K562 (cell line): ENCODE data around the gene MKS1. TPM values are rescaled to one million over a fixed set of nuclear protein-coding genes. Genes with fewer than 3 reads are reported as not detected.
A peak's percentile ranks its signal among the peaks of the same experiment; 100 is the strongest.

ENCODE experiments used
- ATAC-seq: fragments of 200-7000 bp; cut with Tn5 transposase; 3 replicates; pipeline ENCODE4 v1.9.1; 2020; ENCODE audit warnings: moderate library complexity
- BruUV-seq: library from RNA; stranded (reverse); fragments of 400-500 nt; replicated peaks from 2 replicates; lab custom pipeline; 2021; lab: Mats Ljungman, UMichigan
- CTCF ChIA-PET: fragments of 300-600 bp; formaldehyde crosslinking; extraction: SDS; loops from one replicate; lab custom pipeline; 2021; ENCODE audit warnings: low intra/inter-chr PET ratio; lab: Yijun Ruan, JAX
- POLR2A ChIA-PET: fragments of 300-600, 350-650 bp; sonication (Branson Sonifier 250); formaldehyde crosslinking; extraction: SDS; loops from one replicate; lab custom pipeline; 2021; ENCODE audit warnings: antibody characterized with exemption, inconsistent platforms; lab: Yijun Ruan, JAX
- DNase-seq, 4 experiments: peaks; one replicate each; pipeline versions ENCODE4 v3.0.0 to v3.0.0-alpha.2; 2011 to 2018; ENCODE audit warnings: low spot score in 3 of 4, mixed read lengths in 3 of 4; ENCODE audit errors: extremely low read depth in 1 of 4
- FAIRE-seq: peaks from 2 replicates; lab custom pipeline; 2011; peaks lifted over from hg19 to GRCh38; lab: Jason Lieb, UNC
- H2AFZ ChIP-seq: 2 replicates; pipeline ENCODE4 v1.6.0; 2011; ENCODE audit warnings: low read depth, low read length, control low read depth, inconsistent platforms
- H3K27ac ChIP-seq: fragments of 200-600 bp; 3 replicates; pipeline ENCODE4 v1.8.0; 2011; ENCODE audit warnings: low read depth, mild to moderate bottlenecking, control low read depth, inconsistent platforms, low read length, moderate library complexity, mixed read lengths; ENCODE audit errors: extremely low read depth
- H3K27me3 ChIP-seq, 2 experiments: fragments of 300-600 bp in 1 of 2; 2 replicates in 1 of 2; 3 replicates in 1 of 2; pipeline versions ENCODE4 v1.6.0 to v1.8.0; 2011; ENCODE audit warnings: inconsistent platforms in 2 of 2, low read length in 2 of 2, mild to moderate bottlenecking in 1 of 2, mixed read lengths in 1 of 2, moderate library complexity in 1 of 2; ENCODE audit not compliant: control insufficient read depth in 2 of 2, insufficient read depth in 2 of 2
- H3K36me3 ChIP-seq: fragments of 300-600 bp; 3 replicates; pipeline ENCODE4 v1.8.0; 2011; ENCODE audit warnings: mild to moderate bottlenecking, low read length, inconsistent platforms; ENCODE audit not compliant: control insufficient read depth, insufficient read depth
- H3K4me1 ChIP-seq, 2 experiments: fragments of 200-600 bp in 1 of 2; replicated peaks in 1 of 2; 2 replicates in 1 of 2; 3 replicates in 1 of 2; pipeline versions ENCODE4 v1.5.1 to v1.8.0; 2011; ENCODE audit warnings: inconsistent platforms in 2 of 2, low read length in 2 of 2, mild to moderate bottlenecking in 1 of 2, mixed read lengths in 1 of 2, moderate library complexity in 1 of 2; ENCODE audit not compliant: control insufficient read depth in 2 of 2, insufficient read depth in 2 of 2
- H3K4me2 ChIP-seq: 2 replicates; pipeline ENCODE4 v1.6.1; 2011; ENCODE audit warnings: low read length, control low read depth, inconsistent platforms, mixed read lengths; ENCODE audit not compliant: insufficient read depth
- H3K4me3 ChIP-seq: fragments of 200-600 bp; sonication (generic), shearing (Covaris generic); 2 replicates; pipeline ENCODE4 v1.5.1; 2016; ENCODE audit warnings: control low read depth, inconsistent platforms
- H3K79me2 ChIP-seq: fragments of 200-600 bp; 3 replicates; pipeline ENCODE4 v1.8.0; 2011; ENCODE audit warnings: low read length, inconsistent platforms; ENCODE audit not compliant: control insufficient read depth, insufficient read depth
- H3K9ac ChIP-seq, 2 experiments: 2 replicates each; pipeline versions ENCODE4 v1.6.0 to v1.6.1; 2011; ENCODE audit warnings: low read depth in 2 of 2, low read length in 2 of 2, control low read depth in 1 of 2, inconsistent platforms in 1 of 2, mild to moderate bottlenecking in 1 of 2, mixed read lengths in 1 of 2; ENCODE audit not compliant: insufficient read depth in 1 of 2
- H3K9me1 ChIP-seq: one replicate; pipeline ENCODE4 v1.6.0; 2011; ENCODE audit warnings: inconsistent platforms, mild to moderate bottlenecking, low read length, moderate library complexity; ENCODE audit not compliant: control insufficient read depth, insufficient read depth
- H3K9me3 ChIP-seq: replicated peaks from 2 replicates; pipeline ENCODE4 v1.5.1; 2011; ENCODE audit warnings: low read depth, low read length, inconsistent platforms; ENCODE audit not compliant: control insufficient read depth, insufficient read depth
- H4K20me1 ChIP-seq: replicated peaks from 2 replicates; pipeline ENCODE4 v1.6.1; 2011; ENCODE audit warnings: low read length, inconsistent platforms, mixed read lengths; ENCODE audit not compliant: control insufficient read depth, insufficient read depth
- ATF3 ChIP-seq, 2 experiments: fragments of 450-650 bp in 1 of 2; sonication (generic) in 1 of 2; formaldehyde crosslinking in 1 of 2; IDR thresholded peaks in 1 of 2; conservative IDR thresholded peaks in 1 of 2; 2 replicates each; pipeline versions ENCODE4 v1.6.1 to v1.8.1; 2016 to 2023; ENCODE audit warnings: mild to moderate bottlenecking in 2 of 2, moderate library complexity in 2 of 2, inconsistent platforms in 1 of 2, missing genetic modification reagents in 1 of 2
- EGR1 ChIP-seq: fragments of 450-650 bp; conservative IDR thresholded peaks from 2 replicates; pipeline ENCODE4 v1.6.1; 2017; ENCODE audit warnings: mild to moderate bottlenecking
- PYGO2 ChIP-seq: fragments of 450-650 bp; IDR thresholded peaks from 2 replicates; pipeline ENCODE4 v1.6.1; 2016; ENCODE audit warnings: mild to moderate bottlenecking, missing genetic modification characterization, moderate library complexity, missing compliant biosample characterization
- RAD21 ChIP-seq, 2 experiments: fragments of 250-450 bp in 1 of 2; fragments of 450-650 bp in 1 of 2; sonication (Bioruptor Pico) in 1 of 2; formaldehyde crosslinking in 1 of 2; IDR thresholded peaks in 1 of 2; conservative IDR thresholded peaks in 1 of 2; 2 replicates each; pipeline versions ENCODE4 v1.4.0 to v1.8.0; 2020 to 2022; ENCODE audit warnings: mild to moderate bottlenecking in 2 of 2, moderate library complexity in 1 of 2
- SP2 ChIP-seq: IDR thresholded peaks from 2 replicates; pipeline ENCODE4 v1.6.1; 2011; ENCODE audit warnings: mild to moderate bottlenecking, low read depth, low read length, moderate library complexity; ENCODE audit not compliant: poor library complexity, severe bottlenecking; ENCODE audit errors: extremely low read depth
- USF1 ChIP-seq: sonication (generic); formaldehyde crosslinking; IDR thresholded peaks from 2 replicates; pipeline ENCODE4 v1.9.0; 2022; ENCODE audit warnings: mild to moderate bottlenecking, missing genetic modification reagents
- ZNF316 ChIP-seq: fragments of 450-650 bp; IDR thresholded peaks from 2 replicates; pipeline ENCODE4 v1.6.1; 2016
- ZNF518B ChIP-seq: fragments of 250-450 bp; sonication (Bioruptor Pico); IDR thresholded peaks from 2 replicates; pipeline ENCODE4 v1.5.0; 2021; ENCODE audit warnings: mild to moderate bottlenecking, moderate library complexity
- whole genome bisulfite sequencing: fragments of 100-300 bp; shearing (Covaris generic); methylation state at CpG from one replicate; pipeline ENCODE4 v1.1.6; 2016; ENCODE audit warnings: low coverage, mixed read lengths; ENCODE audit not compliant: insufficient coverage; ENCODE audit errors: missing lambda C conversion rate; 5-methylcytosine and 5-hydroxymethylcytosine counted together
- in situ Hi-C: fragments of 300-500 bp; cut with MboI; formaldehyde crosslinking; loops from 4 replicates; pipeline ENCODE4 v1.15.0; 2018; ENCODE audit warnings: inconsistent platforms, mixed read lengths
- intact Hi-C: fragments of 100-400 bp; cut with micrococcal nuclease; formaldehyde crosslinking; loops from 2 replicates; pipeline ENCODE4 v1.14.2; 2022
- polyA plus RNA-seq, 8 experiments: library from polyadenylated mRNA; depleted of rRNA in 4 of 8; stranded (reverse) in 5 of 8; unstranded in 3 of 8; fragments of >200 nt; fragmentation: Nextera tagmentation in 2 of 8; fragmentation: Illumina TruSeq in 1 of 8; extraction: Ambion mirVana in 2 of 8; extraction: Trizol in 1 of 8; gene quantifications; 2 replicates each; pipeline versions ENCODE4 v1.2.1 to v1.2.3, GENCODE V29; 2011 to 2014; ENCODE audit warnings: inconsistent platforms in 1 of 8, missing spikeins in 1 of 8
- total RNA-seq, 7 experiments: library from RNA; depleted of rRNA in 6 of 7; stranded (reverse); fragments of >200 nt in 6 of 7; fragmentation: Illumina TruSeq in 2 of 7; extraction: Trizol in 2 of 7; gene quantifications; 2 replicates each; pipeline versions ENCODE4 v1.2.1 to v1.2.3, GENCODE V29; 2011 to 2021; ENCODE audit warnings: low replicate concordance in 1 of 7

MKS1 gene
- total and polyA plus RNA-seq, 9 of the 15 experiments (the other 6 are each of a cell fraction or from before 2014, with no cell fraction given): 16.3 to 31.0 (median 25.9) TPM

GRCh38 chr17:58174871-58175270 is 44.2 kb downstream of the MKS1 start:
- peaks cover 8 to 12% of the 10 kb centered on the region in 2 experiments for H3K27me3 ChIP-seq
- no peaks in the 10 kb centered on the region for H3K9me1 ChIP-seq
- no peak overlapping the region for H3K27ac ChIP-seq
- intact Hi-C loops: no loop called here
- no peak overlapping the region for H2AFZ ChIP-seq
- no TSS peak for BruUV-seq
- H3K9ac ChIP-seq: no peak overlapping the region
- in situ Hi-C loops: no loop called here
- H3K79me2 ChIP-seq: no peaks in the 10 kb centered on the region
- ATAC-seq: no peak
- no peak overlapping the region for H3K4me2 ChIP-seq
- FAIRE-seq: no peak
- H3K4me3 ChIP-seq: no peak overlapping the region
- WGBS: 7% methylated on average over 3 of the region's 3 CpGs
- H3K36me3 ChIP-seq: no peaks in the 10 kb centered on the region
- H3K9me3 ChIP-seq: no peaks in the 10 kb centered on the region
- DNase-seq: no peak
- H4K20me1 ChIP-seq: no peaks in the 10 kb centered on the region; the same call in 1 of the 2 replicates
- TF ChIP-seq EGR1: no peak
- no peak for TF ChIP-seq RAD21 (CRISPR knock-in tag; conservative IDR thresholded peaks at IDR 0.05 in 1 of 2, IDR thresholded peaks at IDR 0.05 in 1 of 2)
- TF ChIP-seq ATF3 (IDR thresholded peaks at IDR 0.05): peak; percentile 20; the same call in 1 of the 2 replicates
- TF ChIP-seq ATF3 (CRISPR knock-in tag; conservative IDR thresholded peaks at IDR 0.05): no peak
- TF ChIP-seq ZNF316: no peak
- no peak for TF ChIP-seq ZNF518B (CRISPR knock-in tag)
- TF ChIP-seq USF1 (CRISPR knock-in tag): no peak
- no peak for TF ChIP-seq PYGO2 (tag)
- no peak for TF ChIP-seq SP2
- H3K4me1 ChIP-seq: no peaks in the 10 kb centered on the region
- ChIA-PET POLR2A (interaction anchor here (0.9 kb wide), 1 partner anchor 11 kb away, joined by 3 read pairs; no protein-coding TSS in a partner anchor), CTCF (no interaction called here)
